ENCODE measurements around the gene ST3GAL3.
A peak's percentile ranks its signal among the peaks of the same experiment; 100 is the strongest.

ST3GAL3 gene

DNA sequence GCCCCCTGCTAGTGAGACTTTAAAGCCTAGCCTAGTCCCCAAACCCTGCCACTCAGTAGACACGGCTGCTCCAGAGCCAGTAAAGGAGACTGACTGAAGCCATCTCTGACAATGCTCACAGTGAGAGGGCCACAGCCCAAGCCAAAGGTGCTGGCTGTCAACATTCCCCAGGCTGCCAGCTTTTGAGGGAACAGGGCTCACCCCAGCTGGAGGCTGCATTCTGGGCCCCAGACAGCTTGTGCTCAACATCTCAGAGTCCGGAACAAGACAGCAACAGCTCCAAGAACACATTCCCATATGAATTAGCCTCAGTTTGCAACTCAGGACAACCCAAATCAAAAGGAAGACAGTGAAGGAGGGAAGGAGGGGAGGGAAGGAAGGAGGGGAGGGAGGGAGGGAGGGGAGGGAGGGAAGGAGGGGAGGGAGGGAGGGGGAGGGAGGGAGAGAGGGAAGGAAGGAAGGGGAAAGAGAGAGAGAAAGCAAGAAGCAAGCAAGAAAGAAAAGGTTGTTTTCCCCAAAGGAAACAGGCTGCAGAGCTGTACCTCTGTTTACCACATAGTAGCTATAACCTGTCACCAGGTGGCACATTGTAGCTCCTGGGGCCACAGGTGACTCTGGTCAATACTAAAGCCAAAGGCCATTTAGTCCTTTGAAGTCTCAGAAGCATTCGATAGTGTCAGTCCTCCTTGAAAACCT, 231.7 kb downstream of the ST3GAL3 start:
- no peak overlapping the region for H3K4me3 ChIP-seq (ENCODE audit: extremely low read depth, insufficient read depth, low read length, poor library complexity, severe bottlenecking)
- H3K36me3 ChIP-seq (ENCODE audit: control insufficient read depth, insufficient read depth, low read length) = no peaks in the 10 kb centered on the region
- 53 to 68% methylated on average over 2 of the region's 3 CpGs for WGBS, 2 experiments (ENCODE audit: insufficient coverage in 2 of 2)
- H3K27ac ChIP-seq (ENCODE audit: low read depth, low read length, severe bottlenecking) = no peak overlapping the region
- peaks cover 3% of the 10 kb centered on the region for H3K4me1 ChIP-seq (ENCODE audit: control insufficient read depth, insufficient read depth, low read length, poor library complexity, severe bottlenecking)
- no peaks in the 10 kb centered on the region for H3K9me3 ChIP-seq (ENCODE audit: control insufficient read depth, low read length)

DNA sequence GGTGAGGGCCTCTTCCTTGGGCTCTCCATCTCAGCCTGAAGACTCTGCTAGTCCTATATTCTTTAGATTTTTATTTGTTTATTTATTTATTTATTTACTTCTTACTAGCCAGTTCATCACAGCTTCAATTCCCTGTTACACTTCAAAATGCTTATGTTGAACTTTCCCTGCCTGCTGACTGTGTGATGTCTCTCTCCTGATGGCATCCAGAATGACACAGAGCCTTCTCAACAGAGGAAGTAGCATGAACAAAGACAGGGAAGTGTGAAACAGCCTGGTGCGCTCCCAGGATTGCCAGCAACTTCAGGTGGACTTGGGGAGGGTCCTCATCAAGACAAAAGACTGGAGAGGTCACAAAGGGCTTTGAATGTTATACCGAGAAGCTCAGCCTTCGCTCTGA, 235.1 kb downstream of the ST3GAL3 start:
- Histone ChIP-seq H3K4me1 (ENCODE audit: control insufficient read depth, insufficient read depth, low read length, poor library complexity, severe bottlenecking) (no peaks in the 10 kb centered on the region), H3K9me3 (ENCODE audit: control insufficient read depth, low read length) (no peaks in the 10 kb centered on the region), H3K4me3 (ENCODE audit: extremely low read depth, insufficient read depth, low read length, poor library complexity, severe bottlenecking) (no peak overlapping the region), H3K36me3 (ENCODE audit: control insufficient read depth, insufficient read depth, low read length) (no peaks in the 10 kb centered on the region), H3K27ac (ENCODE audit: low read depth, low read length, severe bottlenecking) (no peak overlapping the region)
- 82 to 90% methylated on average over 3 of the region's 3 CpGs for WGBS, 2 experiments (ENCODE audit: insufficient coverage in 2 of 2)

DNA sequence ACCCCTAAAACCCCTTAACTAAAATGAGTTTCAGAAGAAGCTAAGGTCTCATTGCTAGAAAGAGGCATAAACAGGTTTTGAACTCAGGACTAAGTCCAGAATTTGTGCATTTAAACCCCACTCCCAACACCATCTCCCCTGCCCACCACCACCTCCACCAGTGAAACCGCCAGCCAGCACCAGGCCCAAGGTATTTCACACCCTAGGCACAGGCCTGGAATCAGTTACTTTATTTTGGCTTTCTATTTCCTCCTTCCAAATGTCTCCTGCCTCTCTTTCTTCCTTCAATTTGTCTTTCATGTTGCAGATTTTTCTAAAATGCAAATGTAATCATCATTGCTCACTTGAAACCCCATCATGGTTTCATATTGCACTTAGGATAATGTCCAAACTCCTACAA, 237.5 kb downstream of the ST3GAL3 start:
- Histone ChIP-seq H3K9me3 (ENCODE audit: control insufficient read depth, low read length) (no peaks in the 10 kb centered on the region), H3K36me3 (ENCODE audit: control insufficient read depth, insufficient read depth, low read length) (peaks cover 4% of the 10 kb centered on the region), H3K4me3 (ENCODE audit: extremely low read depth, insufficient read depth, low read length, poor library complexity, severe bottlenecking) (no peak overlapping the region), H3K4me1 (ENCODE audit: control insufficient read depth, insufficient read depth, low read length, poor library complexity, severe bottlenecking) (no peaks in the 10 kb centered on the region), H3K27ac (ENCODE audit: low read depth, low read length, severe bottlenecking) (no peak overlapping the region)
- WGBS, 2 experiments (ENCODE audit: insufficient coverage in 2 of 2) = 84 to 100% methylated on average over 1 of the region's 1 CpG

DNA sequence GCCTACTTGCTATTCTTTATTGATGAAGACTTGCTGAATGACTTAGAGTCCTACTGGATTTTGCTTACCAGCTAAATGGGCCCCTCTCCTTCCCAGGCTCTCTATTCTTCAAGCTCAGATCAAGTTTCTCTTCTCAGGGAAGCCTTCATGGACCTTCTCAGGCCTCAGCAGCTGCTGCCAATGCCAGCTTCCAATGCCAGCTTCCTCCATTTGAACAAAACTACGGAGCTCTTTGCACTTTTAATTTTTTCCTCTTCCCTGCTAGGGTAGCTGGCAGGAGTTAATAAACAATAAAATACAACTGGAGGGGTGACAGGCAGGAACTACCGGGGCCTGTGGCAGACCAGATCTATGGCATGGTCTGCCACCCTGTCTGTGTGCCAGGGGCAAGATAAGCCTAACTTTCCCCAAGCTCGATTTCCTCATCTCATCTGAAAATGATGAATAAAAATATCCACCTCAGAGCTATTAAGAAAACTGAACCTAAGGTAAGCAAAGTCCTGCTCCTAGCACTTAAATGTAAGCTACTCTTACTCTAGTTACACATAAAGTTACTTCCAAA, 238.4 kb downstream of the ST3GAL3 start:
- WGBS, 2 experiments (ENCODE audit: insufficient coverage in 2 of 2) = 67 to 69% methylated on average over 2 of the region's 3 CpGs
- Histone ChIP-seq H3K36me3 (ENCODE audit: control insufficient read depth, insufficient read depth, low read length) (peaks cover 11% of the 10 kb centered on the region), H3K4me3 (ENCODE audit: extremely low read depth, insufficient read depth, low read length, poor library complexity, severe bottlenecking) (peak overlapping the region; percentile 74), H3K9me3 (ENCODE audit: control insufficient read depth, low read length) (no peaks in the 10 kb centered on the region), H3K4me1 (ENCODE audit: control insufficient read depth, insufficient read depth, low read length, poor library complexity, severe bottlenecking) (no peaks in the 10 kb centered on the region), H3K27ac (ENCODE audit: low read depth, low read length, severe bottlenecking) (peak overlapping the region; percentile 99)

DNA sequence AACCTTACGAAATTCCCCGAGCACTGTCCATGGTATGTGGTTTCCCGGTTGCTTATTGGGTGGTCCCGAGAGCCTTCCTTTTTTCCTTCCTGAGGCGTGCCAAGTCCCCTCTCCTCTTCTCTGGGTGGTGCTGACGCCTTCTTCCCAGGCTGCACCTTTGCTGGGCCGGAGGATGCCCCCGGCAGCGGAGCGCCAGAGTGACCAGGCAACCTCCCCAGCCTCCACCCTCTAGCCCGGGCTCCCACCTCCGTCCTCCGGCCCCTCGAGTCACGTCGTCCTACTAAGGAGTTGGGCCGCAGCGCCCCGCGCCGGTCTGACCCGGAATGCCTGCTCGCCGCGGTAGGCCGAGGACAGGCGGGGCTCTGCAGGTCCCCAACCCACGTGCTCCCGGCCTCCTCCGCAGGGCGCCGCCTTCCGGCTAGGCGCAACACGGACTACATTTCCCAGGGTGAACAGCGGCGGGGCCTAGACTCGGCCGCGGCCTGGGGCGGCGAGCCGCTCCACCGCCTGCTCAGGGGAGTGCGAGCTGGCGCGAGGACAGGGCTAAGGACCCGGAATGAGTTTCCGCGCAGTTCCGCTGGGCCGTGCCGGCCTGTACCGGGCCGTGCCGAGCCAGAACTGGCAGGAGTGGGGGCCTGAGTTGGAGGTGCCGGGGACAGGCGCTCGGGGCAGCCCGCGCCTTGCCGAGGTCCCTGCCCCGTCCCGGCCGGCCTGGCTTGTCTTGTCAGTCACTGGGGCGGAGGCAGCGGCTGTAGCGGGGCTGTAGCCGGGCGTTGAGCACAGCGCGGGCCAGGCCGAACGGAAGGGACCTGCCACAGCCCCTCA, 239.1 kb downstream of the ST3GAL3 start, which contains the start of gene IPO13:
IPO13 (plus strand) TSS at position 715 of the 825 bp plus-strand sequence. CDS start 651 bp downstream, outside the sequence.
- no peaks in the 10 kb centered on the region for H3K4me1 ChIP-seq (ENCODE audit: control insufficient read depth, insufficient read depth, low read length, poor library complexity, severe bottlenecking)
- peak within 1 kb of the TSS; percentile 74 for H3K4me3 ChIP-seq (ENCODE audit: extremely low read depth, insufficient read depth, low read length, poor library complexity, severe bottlenecking)
- WGBS, 2 experiments (ENCODE audit: insufficient coverage in 2 of 2) = 0 to 1% methylated on average over 56 to 60 of the region's 74 CpGs
- H3K36me3 ChIP-seq (ENCODE audit: control insufficient read depth, insufficient read depth, low read length) = peaks cover 11% of the 10 kb centered on the region
- no peaks in the 10 kb centered on the region for H3K9me3 ChIP-seq (ENCODE audit: control insufficient read depth, low read length)
- peak within 1 kb of the TSS; percentile 99 for H3K27ac ChIP-seq (ENCODE audit: low read depth, low read length, severe bottlenecking)

DNA sequence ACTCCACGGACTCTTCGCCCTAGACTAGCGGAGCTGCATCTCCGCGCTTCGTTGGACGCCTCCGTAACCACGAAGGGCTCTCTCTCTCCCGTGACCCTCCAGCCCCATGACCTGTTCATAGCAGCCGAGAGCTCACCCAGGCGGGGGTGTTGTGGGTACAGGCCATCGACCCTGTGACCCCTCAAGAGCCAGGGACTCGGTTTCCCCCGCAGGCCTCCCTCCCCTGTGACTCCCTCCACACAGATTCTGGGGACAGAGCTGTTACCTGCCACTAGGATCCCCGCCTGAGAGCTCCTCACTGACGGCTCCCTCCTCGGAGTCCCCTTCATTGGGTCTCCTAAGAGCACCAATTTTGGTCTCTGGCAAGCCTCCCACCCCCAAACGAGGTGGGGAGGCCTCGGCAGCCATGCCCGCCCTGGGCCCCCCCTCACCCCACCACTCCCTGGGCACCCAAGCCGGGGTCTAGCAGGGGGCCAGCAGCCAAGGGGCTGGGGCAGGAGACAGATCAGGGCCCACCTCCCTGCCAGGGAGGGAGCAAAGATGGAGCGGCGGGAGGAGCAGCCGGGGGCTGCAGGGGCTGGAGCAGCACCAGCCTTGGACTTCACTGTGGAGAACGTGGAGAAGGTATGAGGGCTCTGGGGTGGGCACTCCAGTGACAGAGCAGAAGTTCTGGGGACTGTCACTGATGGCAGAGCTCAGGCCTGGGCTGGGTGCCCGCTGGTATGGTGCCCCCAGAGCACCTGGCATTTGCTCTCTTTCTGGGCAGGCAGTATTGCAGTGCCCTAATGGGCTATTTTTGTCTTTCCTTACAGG, 239.9 kb downstream of the ST3GAL3 start:
- Histone ChIP-seq H3K4me3 (ENCODE audit: extremely low read depth, insufficient read depth, low read length, poor library complexity, severe bottlenecking) (peak overlapping the region; percentile 74), H3K9me3 (ENCODE audit: control insufficient read depth, low read length) (no peaks in the 10 kb centered on the region), H3K36me3 (ENCODE audit: control insufficient read depth, insufficient read depth, low read length) (peaks cover 11% of the 10 kb centered on the region), H3K27ac (ENCODE audit: low read depth, low read length, severe bottlenecking) (peak overlapping the region; percentile 99), H3K4me1 (ENCODE audit: control insufficient read depth, insufficient read depth, low read length, poor library complexity, severe bottlenecking) (no peaks in the 10 kb centered on the region)
- WGBS, 2 experiments (ENCODE audit: insufficient coverage in 2 of 2) = 13 to 17% methylated on average over 15 to 26 of the region's 27 CpGs

DNA sequence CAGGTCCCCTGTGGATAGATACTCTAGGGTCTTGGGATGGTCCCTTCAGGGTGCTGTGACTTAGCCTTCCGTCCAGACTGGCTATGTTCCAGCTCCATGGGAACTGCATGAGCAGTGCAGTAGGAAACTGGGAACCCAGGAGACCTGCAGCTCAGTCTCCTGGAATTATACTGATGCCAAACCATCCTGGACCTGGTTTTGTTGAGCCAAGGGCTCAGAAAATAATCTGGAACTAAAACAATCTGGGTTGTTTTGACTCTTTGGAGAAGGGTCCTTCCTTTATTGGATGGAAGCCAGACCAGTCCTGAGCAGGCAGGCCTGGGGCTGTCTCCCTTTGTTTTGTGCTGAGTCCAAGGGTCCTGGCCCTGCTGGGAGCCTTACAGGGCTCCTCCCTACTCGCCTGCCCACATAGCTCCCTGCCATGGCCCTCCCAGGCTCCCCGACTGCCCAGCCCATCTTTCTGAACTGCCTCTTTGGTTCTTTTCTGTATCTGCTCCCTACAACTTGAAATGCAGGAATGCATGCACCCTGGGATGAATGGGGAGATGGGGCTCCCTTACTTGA, 240.6 kb downstream of the ST3GAL3 start:
- Histone ChIP-seq H3K4me1 (ENCODE audit: control insufficient read depth, insufficient read depth, low read length, poor library complexity, severe bottlenecking) (no peaks in the 10 kb centered on the region), H3K4me3 (ENCODE audit: extremely low read depth, insufficient read depth, low read length, poor library complexity, severe bottlenecking) (peak overlapping the region; percentile 74), H3K27ac (ENCODE audit: low read depth, low read length, severe bottlenecking) (no peak overlapping the region), H3K9me3 (ENCODE audit: control insufficient read depth, low read length) (no peaks in the 10 kb centered on the region), H3K36me3 (ENCODE audit: control insufficient read depth, insufficient read depth, low read length) (peaks cover 11% of the 10 kb centered on the region)
- 75 to 76% methylated on average over 1 to 2 of the region's 3 CpGs for WGBS, 2 experiments (ENCODE audit: insufficient coverage in 2 of 2)

DNA sequence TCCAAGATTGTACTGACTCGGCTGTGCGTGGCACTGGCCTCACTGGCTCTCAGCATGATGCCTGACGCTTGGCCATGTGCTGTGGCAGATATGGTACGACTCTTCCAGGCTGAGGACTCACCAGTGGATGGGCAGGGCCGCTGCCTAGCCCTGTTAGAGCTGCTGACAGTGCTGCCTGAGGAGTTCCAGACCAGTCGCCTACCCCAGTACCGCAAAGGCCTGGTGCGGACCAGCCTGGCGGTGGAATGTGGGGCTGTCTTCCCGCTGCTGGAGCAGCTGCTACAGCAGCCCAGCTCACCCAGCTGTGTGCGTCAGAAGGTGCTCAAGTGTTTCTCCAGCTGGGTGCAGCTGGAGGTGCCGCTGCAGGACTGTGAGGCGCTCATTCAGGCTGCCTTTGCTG, 242.3 kb downstream of the ST3GAL3 start:
- Histone ChIP-seq H3K9me3 (ENCODE audit: control insufficient read depth, low read length) (no peaks in the 10 kb centered on the region), H3K4me1 (ENCODE audit: control insufficient read depth, insufficient read depth, low read length, poor library complexity, severe bottlenecking) (no peaks in the 10 kb centered on the region), H3K4me3 (ENCODE audit: extremely low read depth, insufficient read depth, low read length, poor library complexity, severe bottlenecking) (no peak overlapping the region), H3K27ac (ENCODE audit: low read depth, low read length, severe bottlenecking) (no peak overlapping the region), H3K36me3 (ENCODE audit: control insufficient read depth, insufficient read depth, low read length) (peaks cover 11% of the 10 kb centered on the region)
- 86 to 88% methylated on average over 12 to 13 of the region's 13 CpGs for WGBS, 2 experiments (ENCODE audit: insufficient coverage in 2 of 2)

DNA sequence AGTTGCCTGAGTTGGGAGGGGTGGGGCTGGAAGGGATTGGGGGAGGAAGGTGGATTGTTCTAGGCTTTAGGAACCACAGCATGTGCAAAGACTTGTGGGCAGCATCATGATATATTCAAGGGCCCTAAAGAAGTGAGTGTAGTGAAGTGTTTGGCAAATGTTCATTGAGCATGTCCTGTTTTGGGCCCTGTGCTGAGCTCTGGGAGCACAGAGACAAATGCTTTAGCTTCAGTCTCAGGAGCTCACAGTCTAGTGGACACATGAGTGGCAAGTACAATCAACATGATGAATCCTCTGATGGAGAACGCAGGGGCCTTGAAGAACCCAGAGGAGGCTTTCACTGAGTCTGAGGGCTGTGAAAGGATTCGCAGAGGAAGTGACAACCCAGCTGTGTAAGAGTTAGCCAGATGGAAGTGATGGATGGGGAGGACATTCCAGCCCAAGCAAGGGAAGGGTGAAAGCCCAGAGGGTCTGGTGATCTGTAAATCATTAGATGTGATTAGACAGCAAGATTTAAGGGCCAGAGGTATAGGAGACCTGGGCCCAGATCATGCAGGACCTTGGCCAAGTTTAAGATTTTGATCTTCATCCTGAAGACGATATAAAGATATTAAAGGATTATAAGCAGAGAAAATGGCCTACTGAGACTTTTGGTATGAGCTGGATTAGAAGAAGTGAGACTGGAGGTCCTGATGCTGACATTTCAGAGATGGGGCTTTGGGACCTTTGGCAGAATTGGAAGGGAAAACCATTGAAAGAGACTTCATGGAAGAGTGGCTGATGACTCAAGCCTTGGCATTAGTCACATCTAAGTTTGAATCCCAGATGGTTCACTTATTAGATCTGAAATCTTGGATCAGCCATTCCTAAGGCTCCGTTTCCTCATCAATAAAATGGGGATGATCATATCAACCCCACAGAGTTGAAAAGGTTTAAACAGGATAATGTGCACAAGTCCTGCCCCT, 244.0 kb downstream of the ST3GAL3 start:
- Histone ChIP-seq H3K4me3 (ENCODE audit: extremely low read depth, insufficient read depth, low read length, poor library complexity, severe bottlenecking) (no peak overlapping the region), H3K9me3 (ENCODE audit: control insufficient read depth, low read length) (no peaks in the 10 kb centered on the region), H3K36me3 (ENCODE audit: control insufficient read depth, insufficient read depth, low read length) (peaks cover 11% of the 10 kb centered on the region), H3K27ac (ENCODE audit: low read depth, low read length, severe bottlenecking) (no peak overlapping the region), H3K4me1 (ENCODE audit: control insufficient read depth, insufficient read depth, low read length, poor library complexity, severe bottlenecking) (no peaks in the 10 kb centered on the region)
- WGBS, 2 experiments (ENCODE audit: insufficient coverage in 2 of 2) = 93 to 97% methylated on average over 3 of the region's 4 CpGs
